Activated B cell treated with CpG ODN at 0.5 μM for 24 hours (primary cell): Measurements from ENCODE around the gene KLRD1. TPM values are rescaled to one million over a fixed set of nuclear protein-coding genes. Genes with fewer than 3 reads are reported as not detected.
"Not testable (repeated sequence)": the region's sequence is repeated elsewhere in the genome, so short reads cannot be mapped to it uniquely, and the experiment has no call there.

ENCODE experiments used
- ATAC-seq: fragments of 200-7000 bp; cut with Tn5 transposase; one replicate; pipeline ENCODE4 v1.10.0; 2021; ENCODE audit warnings: low read depth, mild to moderate bottlenecking, moderate library complexity
- CTCF ChIA-PET: fragments of 350-600 bp; sonication (Branson Sonifier 250); formaldehyde crosslinking; loops from one replicate; lab custom pipeline; 2021; ENCODE audit warnings: antibody characterized with exemption; lab: Charles Lee
- POLR2A ChIA-PET: fragments of 350-600 bp; sonication (Branson Sonifier 250); formaldehyde crosslinking; loops from one replicate; lab custom pipeline; 2021; ENCODE audit warnings: antibody characterized with exemption; lab: Charles Lee
- DNase-seq: peaks from one replicate; pipeline ENCODE4 v3.0.0; 2022
- H3K27ac Mint-ChIP-seq: one replicate; pipeline ENCODE4 v1.8.0; 2020; ENCODE audit warnings: mixed read lengths
- H3K27me3 Mint-ChIP-seq: one replicate; pipeline ENCODE4 v1.8.0; 2021; ENCODE audit warnings: mixed read lengths
- H3K36me3 Mint-ChIP-seq: one replicate; pipeline ENCODE4 v1.8.0; 2021; ENCODE audit warnings: low read depth, mixed read lengths
- H3K4me1 Mint-ChIP-seq: one replicate; pipeline ENCODE4 v1.8.0; 2021; ENCODE audit warnings: mixed read lengths
- H3K4me3 Mint-ChIP-seq: one replicate; pipeline ENCODE4 v1.8.0; 2020; ENCODE audit warnings: mild to moderate bottlenecking, mixed read lengths
- H3K9me3 Mint-ChIP-seq: one replicate; pipeline ENCODE4 v1.8.0; 2020; ENCODE audit warnings: mixed read lengths
- CTCF ChIP-seq: fragments of 200-600 bp; IDR thresholded peaks from one replicate; pipeline ENCODE4 v1.8.0; 2022; ENCODE audit warnings: antibody characterized with exemption, mild to moderate bottlenecking
- intact Hi-C: fragments of 100-400 bp; cut with micrococcal nuclease; formaldehyde crosslinking; loops from one replicate; pipeline ENCODE4 v1.15.1; 2024
- total RNA-seq: library from RNA; stranded (reverse); gene quantifications from 2 replicates; pipeline ENCODE4 v1.2.3, GENCODE V29; 2022

The KLRD1 gene
- total RNA-seq, 1 donor from 2014 or later = 0.27 TPM

GRCh38 chr12:10363914-10364814, 56.5 kb downstream of the KLRD1 start:
- peaks cover 7% of the 10 kb centered on the region for H3K4me1 Mint-ChIP-seq
- peak; percentile 71 for ATAC-seq
- TF ChIP-seq CTCF = no peak
- peaks cover 2% of the 10 kb centered on the region for H3K27me3 Mint-ChIP-seq
- ChIA-PET CTCF (no interaction called here), POLR2A (interaction anchor here (0.6 to 1.2 kb wide), 6 partner anchors 22 to 1465 kb away, joined by 3 to 4 read pairs (median 3); partner anchors contain the start of genes CLEC2B and M6PR)
- peaks cover 4% of the 10 kb centered on the region for H3K36me3 Mint-ChIP-seq
- H3K9me3 Mint-ChIP-seq = peaks cover 6% of the 10 kb centered on the region
- no peak overlapping the region for H3K27ac Mint-ChIP-seq
- intact Hi-C loops = loop anchor here (1.0 to 10.0 kb wide), 7 partner anchors 151 to 1993 kb away; partner anchors contain the start of genes BORCS5, CLEC2B, GABARAPL1 and MAGOHB
- no peak overlapping the region for H3K4me3 Mint-ChIP-seq
- DNase-seq = peak; percentile 43

GRCh38 chr12:10364815-10365622, 57.3 kb downstream of the KLRD1 start:
- H3K27ac Mint-ChIP-seq = no peak overlapping the region
- peaks cover 7% of the 10 kb centered on the region for H3K4me1 Mint-ChIP-seq
- ChIA-PET CTCF (no interaction called here), POLR2A (interaction anchor here (0.6 to 1.2 kb wide), 8 partner anchors 21 to 1466 kb away, joined by 3 to 4 read pairs (median 3); partner anchors contain the start of genes CLEC2B and M6PR)
- H3K4me3 Mint-ChIP-seq = no peak overlapping the region
- peaks cover 6% of the 10 kb centered on the region for H3K9me3 Mint-ChIP-seq
- ATAC-seq = peak; percentile 73
- no peak for TF ChIP-seq CTCF
- H3K27me3 Mint-ChIP-seq = no peaks in the 10 kb centered on the region
- peaks cover 4% of the 10 kb centered on the region for H3K36me3 Mint-ChIP-seq
- peak; percentile 35 for DNase-seq
- intact Hi-C loops = loop anchor here (1.0 to 10.0 kb wide), 8 partner anchors 30 to 1992 kb away; partner anchors contain the start of genes BORCS5, CLEC2B, GABARAPL1 and MAGOHB

- intact Hi-C loops = loop anchor here (1.0 to 10.0 kb wide), 6 partner anchors 29 to 611 kb away; partner anchors contain the start of genes CLEC2B, GABARAPL1 and YBX3
- DNase-seq (no peak), ATAC-seq (no peak)
- Mint-ChIP-seq H3K27ac (no peak overlapping the region), H3K4me3 (no peak overlapping the region), H3K36me3 (peaks cover 4% of the 10 kb centered on the region), H3K9me3 (peaks cover 4% of the 10 kb centered on the region), H3K4me1 (peaks cover 5% of the 10 kb centered on the region), H3K27me3 (no peaks in the 10 kb centered on the region)
- no peak for TF ChIP-seq CTCF
- POLR2A ChIA-PET = interaction anchor here (0.9 to 1.3 kb wide), 4 partner anchors 248 to 810 kb away, joined by 3 to 4 read pairs (median 4); partner anchors contain the start of gene CLEC2B
- CTCF ChIA-PET = interaction anchor here (1.0 kb wide), 1 partner anchor 130 kb away, joined by 3 read pairs; no protein-coding TSS in a partner anchor
Measured at GRCh38 chr12:10365696-10366405, 58.2 kb downstream of the KLRD1 start.

GRCh38 chr12:10366875-10367274, 59.2 kb downstream of the KLRD1 start:
- ChIA-PET POLR2A (interaction anchor here (1.3 kb wide), 1 partner anchor 805 kb away, joined by 4 read pairs; no protein-coding TSS in a partner anchor), CTCF (interaction anchor here (0.8 to 1.0 kb wide), 2 partner anchors 131 to 195 kb away, joined by 3 to 4 read pairs; no protein-coding TSS in a partner anchor)
- H3K27me3 Mint-ChIP-seq = no peaks in the 10 kb centered on the region
- peaks cover 2% of the 10 kb centered on the region for H3K4me1 Mint-ChIP-seq
- ATAC-seq (no peak), DNase-seq (no peak)
- no peak for TF ChIP-seq CTCF
- no peak overlapping the region for H3K4me3 Mint-ChIP-seq
- peaks cover 4% of the 10 kb centered on the region for H3K36me3 Mint-ChIP-seq
- peaks cover 4% of the 10 kb centered on the region for H3K9me3 Mint-ChIP-seq
- no peak overlapping the region for H3K27ac Mint-ChIP-seq
- intact Hi-C loops = loop anchor here (10.0 kb wide), 2 partner anchors 422 to 612 kb away; no protein-coding TSS in a partner anchor

GRCh38 chr12:10367714-10368113, 60.0 kb downstream of the KLRD1 start:
- H3K36me3 Mint-ChIP-seq, POLR2A ChIA-PET, H3K27me3 Mint-ChIP-seq, H3K4me3 Mint-ChIP-seq, DNase-seq, ATAC-seq, H3K27ac Mint-ChIP-seq, H3K9me3 Mint-ChIP-seq: not testable (repeated sequence)
- H3K4me1 Mint-ChIP-seq = peaks cover 11% of the 10 kb centered on the region
- intact Hi-C loops = loop anchor here (10.0 kb wide), 2 partner anchors 423 to 613 kb away; no protein-coding TSS in a partner anchor
- CTCF ChIA-PET = interaction anchor here (0.8 kb wide), 1 partner anchor 194 kb away, joined by 4 read pairs; no protein-coding TSS in a partner anchor
